ENCODE data around the gene TM4SF1.
"Not testable (repeated sequence)": the region's sequence is repeated elsewhere in the genome, so short reads cannot be mapped to it uniquely, and the experiment has no call there.

TM4SF1 gene

GRCh38 chr3:149352556-149352955 lies 24.9 kb downstream of the TM4SF1 start:
- DNase-seq (ENCODE audit: low read depth in 1 of 2, low spot score in 1 of 2): no peak

DNA sequence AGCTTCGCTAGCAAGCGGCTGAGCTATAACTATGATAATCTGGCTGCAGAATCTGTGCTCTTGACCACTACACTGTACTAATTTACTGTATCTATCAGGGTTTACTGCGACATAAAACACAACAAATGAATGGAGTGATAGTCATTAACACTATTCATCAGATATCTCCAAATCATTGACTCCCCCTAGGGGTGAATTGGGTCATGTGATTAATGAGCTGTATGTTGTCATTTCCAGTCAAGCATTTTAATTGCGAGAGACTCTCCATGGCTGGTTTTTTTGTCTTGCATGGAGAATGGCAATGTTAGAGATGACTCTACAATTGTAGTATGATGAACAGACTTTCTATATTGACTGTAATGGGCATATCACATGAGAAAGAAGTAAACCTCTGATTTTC lies 33.5 kb downstream of the TM4SF1 start:
- DNase-seq (ENCODE audit: low read depth in 1 of 2, low spot score in 1 of 2): no peak

DNA sequence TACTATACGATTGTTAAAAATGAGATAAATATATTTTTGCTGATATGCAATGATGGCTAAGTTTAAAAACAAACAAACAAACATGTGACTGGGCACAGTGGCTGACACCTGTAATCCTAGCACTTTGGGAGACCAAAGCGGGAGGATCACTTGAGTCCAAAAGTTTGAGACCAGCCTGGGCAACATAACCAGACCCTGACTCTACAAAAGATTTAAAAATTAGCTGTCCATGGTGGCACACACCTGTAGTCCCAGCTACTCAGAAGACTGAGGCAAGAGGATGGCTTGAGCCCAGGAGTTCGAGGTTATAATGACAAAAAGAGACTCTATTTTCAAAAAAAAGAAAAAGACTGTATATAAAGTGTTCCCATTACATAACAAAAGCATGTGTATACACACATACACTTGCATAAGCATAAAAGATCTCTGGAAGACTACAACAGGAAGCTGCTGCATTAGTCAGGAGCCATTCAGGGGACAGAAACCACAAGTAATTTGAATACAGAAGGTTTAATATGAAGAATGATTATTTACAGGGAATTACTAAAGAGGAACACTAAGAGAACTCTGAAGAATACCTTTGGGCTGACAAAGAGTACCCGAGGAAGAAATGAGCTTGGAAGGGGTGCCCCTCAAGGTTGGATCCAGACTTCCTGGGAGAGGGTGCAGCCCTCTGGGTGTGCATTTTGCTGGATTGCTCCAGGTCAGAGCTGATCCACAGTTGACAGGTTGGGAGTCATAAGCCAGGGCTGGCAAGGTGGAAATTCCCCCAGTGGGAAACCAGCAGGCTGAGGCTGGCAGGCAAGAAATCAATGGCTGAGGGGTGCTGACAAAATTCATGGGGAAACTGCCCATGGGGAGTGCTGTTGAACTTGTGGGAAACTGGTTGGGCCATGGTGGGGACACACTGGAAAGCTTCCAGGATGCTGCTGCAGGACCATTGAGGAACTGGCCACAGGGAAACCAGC lies 34.8 kb downstream of the TM4SF1 start:
- no peak for DNase-seq (ENCODE audit: low read depth in 1 of 2, low spot score in 1 of 2)

GRCh38 chr3:149340310-149340933 lies 37.0 kb downstream of the TM4SF1 start:
- no peak for DNase-seq (ENCODE audit: low read depth in 1 of 2, low spot score in 1 of 2)

GRCh38 chr3:149339931-149340309 lies 37.5 kb downstream of the TM4SF1 start:
- no peak for DNase-seq (ENCODE audit: low read depth in 1 of 2, low spot score in 1 of 2)

GRCh38 chr3:149337486-149337885 lies 40.0 kb downstream of the TM4SF1 start:
- not testable (repeated sequence) for DNase-seq (ENCODE audit: low read depth in 1 of 2, low spot score in 1 of 2)

DNA sequence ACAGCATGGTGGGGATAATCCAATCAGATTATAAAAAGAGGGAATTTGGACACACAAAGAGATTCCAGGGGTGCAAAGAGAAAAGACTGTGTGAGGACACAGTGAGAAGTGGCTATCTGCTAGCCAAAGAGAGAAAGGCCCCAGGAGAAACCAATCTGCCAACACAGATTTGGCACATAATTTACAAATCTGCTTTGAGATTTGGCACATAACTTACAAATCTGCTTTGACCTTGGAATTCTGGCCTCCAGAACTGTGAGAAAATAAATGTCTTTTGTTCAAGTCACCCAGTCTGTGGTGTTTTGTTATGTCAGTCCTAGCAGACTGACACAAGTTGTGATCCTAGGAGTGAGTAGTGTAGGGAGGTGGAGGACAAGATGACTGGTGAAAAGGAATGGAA lies 40.5 kb downstream of the TM4SF1 start:
- DNase-seq (ENCODE audit: low read depth in 1 of 2, low spot score in 1 of 2): no peak

DNA sequence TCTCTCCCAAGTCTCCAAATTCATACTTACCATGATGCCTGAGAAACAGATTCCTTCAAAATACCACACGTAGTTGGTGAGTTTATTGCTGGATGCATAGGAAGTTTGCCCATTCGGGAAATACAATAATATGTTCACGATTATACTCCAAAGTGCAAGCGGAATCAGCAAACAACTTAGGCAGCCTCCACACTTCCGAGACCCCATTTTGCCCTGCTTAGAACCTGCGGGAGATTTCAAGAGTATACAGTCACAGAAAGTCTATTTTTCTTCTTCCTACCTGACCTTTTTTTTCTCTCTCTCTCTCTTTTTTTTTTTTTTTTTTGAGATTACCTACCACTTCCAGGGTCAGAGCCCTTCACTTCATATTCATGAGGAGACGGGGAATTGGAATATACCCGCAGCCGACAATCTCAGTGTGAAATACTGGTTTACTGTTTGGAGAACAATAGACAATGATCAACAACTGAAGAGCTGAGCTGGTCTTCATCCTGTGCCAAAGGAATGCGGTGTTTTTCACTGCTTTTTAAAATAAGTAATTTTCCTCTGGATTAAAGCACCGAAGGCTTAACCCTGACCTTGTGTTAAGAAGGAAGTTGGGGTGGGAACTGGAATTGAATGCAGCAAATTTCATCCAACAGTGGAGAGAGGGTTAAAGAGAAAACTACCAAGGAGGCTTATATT lies 44.1 kb downstream of the TM4SF1 start, which contains the start of gene TM4SF18:
TM4SF18 (minus strand) TSS at position 461 of the 684 bp plus-strand sequence; CDS start at position 207, 254 bp downstream.
- no peak for DNase-seq (ENCODE audit: low read depth in 1 of 2, low spot score in 1 of 2)

GRCh38 chr3:149332771-149333170 lies 44.7 kb downstream of the TM4SF1 start:
- no peak for DNase-seq (ENCODE audit: low read depth in 1 of 2, low spot score in 1 of 2)

DNA sequence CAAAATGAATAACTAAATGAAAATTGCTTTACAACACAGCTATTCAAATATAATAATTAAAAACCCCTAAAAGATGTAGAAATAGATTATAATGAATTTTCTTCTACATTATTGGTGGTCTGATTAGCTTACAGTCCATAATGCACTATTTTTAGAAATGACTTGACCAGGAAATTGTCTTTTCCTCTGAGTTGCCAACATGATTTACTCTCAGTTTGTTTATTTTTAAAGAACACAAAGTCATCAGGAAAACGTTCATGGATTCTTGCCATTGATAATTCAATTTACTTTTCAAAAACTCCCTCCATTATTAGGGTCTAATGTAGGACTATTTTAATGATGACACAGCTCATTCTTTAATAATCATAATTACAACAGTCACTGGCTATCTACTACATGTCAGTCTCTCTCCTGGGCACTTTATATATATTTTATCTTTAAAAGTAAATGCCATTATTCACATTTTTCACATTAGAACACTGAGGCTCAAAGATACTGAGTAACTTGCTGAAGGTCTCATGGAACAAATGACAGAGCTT lies 45.2 kb downstream of the TM4SF1 start:
- DNase-seq (ENCODE audit: low read depth in 1 of 2, low spot score in 1 of 2): no peak

GRCh38 chr3:149331396-149331795 lies 46.1 kb downstream of the TM4SF1 start:
- no peak for DNase-seq (ENCODE audit: low read depth in 1 of 2, low spot score in 1 of 2)

DNA sequence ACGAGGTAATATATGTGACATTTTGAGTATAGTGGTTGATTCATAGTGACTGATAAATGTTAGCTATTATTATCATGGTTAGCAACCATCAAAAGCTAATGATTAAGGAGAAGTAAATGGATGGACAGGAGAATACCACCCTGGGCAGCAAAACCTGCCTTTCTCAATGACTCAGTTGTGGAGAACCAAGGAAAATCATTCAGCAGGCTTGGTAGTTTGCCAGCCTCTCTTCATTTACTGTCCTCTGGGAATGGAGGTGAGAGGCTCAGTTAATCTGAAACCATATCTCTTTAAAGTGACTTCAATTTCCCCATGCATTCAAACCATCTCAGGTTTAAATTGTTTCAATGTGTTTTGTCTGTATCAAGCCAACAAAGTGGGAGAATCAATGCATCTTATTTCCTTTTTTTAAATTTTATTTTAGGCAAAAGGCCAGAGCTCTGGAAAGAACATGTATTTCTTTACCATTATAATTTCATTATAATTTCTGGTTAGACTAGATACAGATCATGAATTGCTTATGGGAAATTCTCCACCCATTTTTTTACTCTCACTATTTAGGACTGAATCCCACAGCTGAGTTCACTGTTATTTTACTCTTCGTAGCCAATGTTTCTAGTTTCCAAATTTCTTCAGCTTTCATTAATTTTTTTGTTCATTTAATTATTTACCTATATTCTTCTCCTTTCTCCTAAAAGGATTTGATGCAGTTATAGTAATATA lies 46.7 kb downstream of the TM4SF1 start:
- DNase-seq (ENCODE audit: low read depth in 1 of 2, low spot score in 1 of 2): no peak

- DNase-seq (ENCODE audit: low read depth in 1 of 2, low spot score in 1 of 2): no peak
These were observed 50.3 kb downstream of the TM4SF1 start for GRCh38 chr3:149327156-149327555.

GRCh38 chr3:149325581-149325980 lies 51.9 kb downstream of the TM4SF1 start:
- DNase-seq (ENCODE audit: low read depth in 1 of 2, low spot score in 1 of 2): no peak

- DNase-seq (ENCODE audit: low read depth in 1 of 2, low spot score in 1 of 2): no peak
These were observed 53.1 kb downstream of the TM4SF1 start for GRCh38 chr3:149324332-149324731.

GRCh38 chr3:149321640-149322039 lies 55.8 kb downstream of the TM4SF1 start:
- DNase-seq (ENCODE audit: low read depth in 1 of 2, low spot score in 1 of 2): no peak

DNA sequence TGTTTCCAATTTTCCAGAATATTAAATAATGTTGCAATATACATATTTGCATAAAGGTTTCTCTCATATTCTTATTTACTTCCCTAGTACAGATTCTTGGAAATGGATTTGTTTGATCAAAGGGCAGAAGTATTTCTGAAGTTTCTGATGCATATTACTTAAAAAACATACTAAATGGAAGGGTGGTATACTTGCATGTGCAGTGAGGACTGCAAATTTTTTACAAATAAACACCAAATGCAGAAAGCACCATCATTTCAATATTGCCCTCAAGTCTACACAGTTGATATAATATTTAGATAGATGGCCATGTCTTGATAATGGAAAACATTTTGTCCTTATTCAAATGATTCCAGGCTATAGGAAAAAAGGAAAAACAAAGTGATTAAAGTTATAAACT lies 56.3 kb downstream of the TM4SF1 start:
- DNase-seq (ENCODE audit: low read depth in 1 of 2, low spot score in 1 of 2): no peak

DNA sequence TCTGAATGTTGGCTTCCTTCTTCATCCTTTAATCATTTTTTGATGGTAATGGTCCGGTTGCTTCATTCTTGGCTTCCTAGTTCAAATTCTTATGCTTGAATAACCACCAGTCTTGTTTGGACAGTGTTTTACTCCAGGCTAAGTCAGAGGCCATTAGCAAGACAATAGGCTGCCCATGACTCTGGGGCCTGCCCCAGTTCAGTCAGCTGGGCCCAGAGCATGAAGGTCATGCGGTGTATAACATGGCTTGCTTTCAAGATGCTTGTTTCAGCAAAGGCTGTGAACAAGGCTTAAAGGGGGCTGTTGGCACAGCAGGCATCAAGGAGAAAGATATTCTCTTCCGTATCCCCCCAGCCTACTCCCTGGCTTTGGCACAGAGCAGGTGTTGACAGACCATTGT lies 57.7 kb downstream of the TM4SF1 start:
- DNase-seq (ENCODE audit: low read depth in 1 of 2, low spot score in 1 of 2): no peak

Measured in stimulated activated CD4-positive, alpha-beta T cell treated with anti-CD3 and anti-CD28 coated beads, Interleukin-15, amount 100 ng/mL, for 1 hour (primary cell).